ENCODE data around the gene UGT2B7. TPM values are rescaled to one million over a fixed set of nuclear protein-coding genes. Genes with fewer than 3 reads are reported as not detected.

UGT2B7 gene
- total and polyA plus RNA-seq, 2 of the 13 experiments (the other 11 are each of a cell fraction or from before 2014, with no cell fraction given): 26.8 to 41.8 TPM

- H2AFZ ChIP-seq (ENCODE audit: low read length): no peak overlapping the region
- no peak overlapping the region for H3K4me2 ChIP-seq (ENCODE audit: low read depth, low read length)
- H3K79me2 ChIP-seq (ENCODE audit: insufficient read depth, low read length): no peaks in the 10 kb centered on the region
- intact Hi-C loops (cut with micrococcal nuclease; ENCODE audit: unreplicated experiment): no loop called here
- H4K20me1 ChIP-seq (ENCODE audit: insufficient read depth, low read length): no peaks in the 10 kb centered on the region
- CTCF ChIA-PET (ENCODE audit: low intra/inter-chr PET ratio, low total read pairs): no interaction called here
- DNase-seq (ENCODE audit: low spot score): no peak
- no peak overlapping the region for H3K9ac ChIP-seq (ENCODE audit: insufficient read depth, low read depth, low read length)
- FAIRE-seq: no peak
- H3K4me3 ChIP-seq (replicated peaks in 1 of 3; ENCODE audit: insufficient read depth in 1 of 3, low read depth in 2 of 3, low read length in 3 of 3): no peak overlapping the region
- 85% methylated on average over 4 of the region's 4 CpGs for WGBS (ENCODE audit: low lambda C conversion rate)
- H3K4me1 ChIP-seq (ENCODE audit: insufficient read depth, low read length): no peaks in the 10 kb centered on the region
- no TSS peak for BruUV-seq (replicated peaks)
- no peak for ATAC-seq
- H3K9me3 ChIP-seq (ENCODE audit: low read length): no peaks in the 10 kb centered on the region
- no peaks in the 10 kb centered on the region for H3K36me3 ChIP-seq (replicated peaks in 1 of 2; ENCODE audit: control insufficient read depth in 1 of 2, insufficient read depth in 2 of 2, low read length in 2 of 2)
- H3K27me3 ChIP-seq (ENCODE audit: control insufficient read depth in 1 of 2, insufficient read depth in 2 of 2, low read length in 2 of 2): no peaks in the 10 kb centered on the region
- no peak overlapping the region for H3K27ac ChIP-seq (ENCODE audit: extremely low read length, insufficient read depth, low read length)
- in situ Hi-C loops (cut with HindIII; ENCODE audit: extremely low pct_ligation_motif_present, low pct_unique_long_range_greater_than_20kb): no loop called here
- POLR2A ChIA-PET: no interaction called here
- no peak for TF ChIP-seq ZNF18 (CRISPR knock-in tag; IDR thresholded peaks at IDR 0.05; ENCODE audit: insufficient replicate concordance)
- no peak for TF ChIP-seq DPF2 (CRISPR knock-in tag; IDR thresholded peaks at IDR 0.05; ENCODE audit: borderline replicate concordance, low read depth)
- TF ChIP-seq RBFOX2 (IDR thresholded peaks at IDR 0.05; ENCODE audit: low read depth, low read length): no peak
- no peak for TF ChIP-seq FOXM1 (CRISPR knock-in tag; IDR thresholded peaks at IDR 0.05)
- TF ChIP-seq ZNF33A (CRISPR knock-in tag; IDR thresholded peaks at IDR 0.05; ENCODE audit: borderline replicate concordance): no peak
- no peak for TF ChIP-seq ZNF558 (CRISPR knock-in tag; IDR thresholded peaks at IDR 0.05; ENCODE audit: borderline replicate concordance)
- no peak for TF ChIP-seq ZSCAN22 (CRISPR knock-in tag; IDR thresholded peaks at IDR 0.05)
- no peak for TF ChIP-seq AKAP8 (CRISPR knock-in tag; IDR thresholded peaks at IDR 0.05)
- TF ChIP-seq SRSF9 (IDR thresholded peaks at IDR 0.05; ENCODE audit: borderline replicate concordance, insufficient read depth, low read depth, low read length, poor library complexity, severe bottlenecking): no peak
- no peak for TF ChIP-seq POLR2AphosphoS5 (IDR thresholded peaks at IDR 0.05; ENCODE audit: low read depth, low read length)
- no peak for TF ChIP-seq AHR (CRISPR knock-in tag; IDR thresholded peaks at IDR 0.05)
- TF ChIP-seq ZNF253 (CRISPR knock-in tag; IDR thresholded peaks at IDR 0.05; ENCODE audit: borderline replicate concordance): no peak
- TF ChIP-seq ZNF451 (CRISPR knock-in tag; IDR thresholded peaks at IDR 0.05): no peak
- TF ChIP-seq ZMYM4 (CRISPR knock-in tag; IDR thresholded peaks at IDR 0.05): no peak
- no peak for TF ChIP-seq NFYC (CRISPR knock-in tag; IDR thresholded peaks at IDR 0.05)
- no peak for TF ChIP-seq NFIB (CRISPR knock-in tag; IDR thresholded peaks at IDR 0.05; ENCODE audit: borderline replicate concordance)
- no peak for TF ChIP-seq ZNF142 (CRISPR knock-in tag; IDR thresholded peaks at IDR 0.05)
Measured at GRCh38 chr4:69134471-69134870, 38.2 kb downstream of the UGT2B7 start.
